MM.1S (cell line): ENCODE results near the gene SPDYE1.

ENCODE experiments used
- DNase-seq: peaks from one replicate; pipeline ENCODE4 v3.0.0-alpha.2; 2015
- H2AFZ ChIP-seq: fragments of 300-600 bp; sonication (generic); 2 replicates; pipeline ENCODE4 v1.6.0; 2016; ENCODE audit warnings: antibody characterized with exemption, low read length
- H3F3A ChIP-seq: fragments of 300-600 bp; sonication (generic); 2 replicates; pipeline ENCODE4 v1.6.1; 2016; ENCODE audit warnings: mild to moderate bottlenecking, antibody characterized with exemption, low read length, moderate library complexity, mixed read lengths; ENCODE audit not compliant: insufficient read depth
- H3K27ac ChIP-seq: fragments of 300-600 bp; sonication (generic); 2 replicates; pipeline ENCODE4 v1.5.1; 2016; ENCODE audit warnings: mild to moderate bottlenecking, low read length
- H3K27me3 ChIP-seq: fragments of 300-600 bp; sonication (generic); replicated peaks from 2 replicates; pipeline ENCODE4 v1.6.0; 2016; ENCODE audit warnings: low read length; ENCODE audit not compliant: insufficient read depth
- H3K36me3 ChIP-seq: fragments of 300-600 bp; sonication (generic); replicated peaks from 2 replicates; pipeline ENCODE4 v1.6.1; 2016; ENCODE audit warnings: mild to moderate bottlenecking, low read length, mixed read lengths; ENCODE audit not compliant: insufficient read depth
- H3K4me1 ChIP-seq: fragments of 300-600 bp; sonication (generic); 2 replicates; pipeline ENCODE4 v1.6.1; 2016; ENCODE audit warnings: low read length, mixed read lengths
- H3K4me2 ChIP-seq: fragments of 300-600 bp; sonication (generic); 2 replicates; pipeline ENCODE4 v1.6.0; 2016; ENCODE audit warnings: low read depth, low read length
- H3K4me3 ChIP-seq: fragments of 300-600 bp; sonication (generic); 2 replicates; pipeline ENCODE4 v1.5.1; 2016; ENCODE audit warnings: low read length, mixed read lengths
- H3K79me2 ChIP-seq: fragments of 300-600 bp; sonication (generic); 2 replicates; pipeline ENCODE4 v1.6.1; 2016; ENCODE audit warnings: mixed run types, low read length, mixed read lengths
- H3K9ac ChIP-seq: fragments of 300-600 bp; sonication (generic); 2 replicates; pipeline ENCODE4 v1.6.1; 2016; ENCODE audit warnings: low read length, mixed read lengths
- H3K9me2 ChIP-seq: fragments of 300-600 bp; sonication (generic); replicated peaks from 2 replicates; pipeline ENCODE4 v1.6.1; 2016; ENCODE audit warnings: mild to moderate bottlenecking, low read length, mixed read lengths; ENCODE audit not compliant: insufficient read depth
- H3K9me3 ChIP-seq: fragments of 300-600 bp; sonication (generic); replicated peaks from 2 replicates; pipeline ENCODE4 v1.6.1; 2016; ENCODE audit warnings: mild to moderate bottlenecking, low read length, mixed read lengths; ENCODE audit not compliant: insufficient read depth
- H4K20me1 ChIP-seq: fragments of 300-600 bp; sonication (generic); 2 replicates; pipeline ENCODE4 v1.6.1; 2016; ENCODE audit warnings: mild to moderate bottlenecking, low read length, moderate library complexity, mixed read lengths; ENCODE audit not compliant: insufficient read depth
- EZH2 ChIP-seq: fragments of 300-600 bp; sonication (generic); optimal IDR thresholded peaks from 2 replicates; pipeline ENCODE3; 2017; ENCODE audit warnings: low read depth, mild to moderate bottlenecking, antibody characterized with exemption, low read length, mixed read lengths
- EZH2phosphoT487 ChIP-seq: fragments of 300-600 bp; sonication (generic); IDR thresholded peaks from 2 replicates; pipeline ENCODE4 v1.6.1; 2018; ENCODE audit warnings: antibody characterized with exemption, low read length
- TF ChIP-seq, protein P1 (sequence below): fragments of 300-600 bp; sonication (generic); IDR thresholded peaks from 2 replicates; pipeline ENCODE4 v1.5.1; 2016; ENCODE audit warnings: antibody characterized with exemption, low read length, mixed read lengths

The SPDYE1 gene

GRCh38 chr7:44059219-44060090, 61.8 kb downstream of the SPDYE1 start:
- TF ChIP-seq EZH2 (no peak), EZH2phosphoT487 (no peak)
- TF ChIP-seq, protein P1, sequence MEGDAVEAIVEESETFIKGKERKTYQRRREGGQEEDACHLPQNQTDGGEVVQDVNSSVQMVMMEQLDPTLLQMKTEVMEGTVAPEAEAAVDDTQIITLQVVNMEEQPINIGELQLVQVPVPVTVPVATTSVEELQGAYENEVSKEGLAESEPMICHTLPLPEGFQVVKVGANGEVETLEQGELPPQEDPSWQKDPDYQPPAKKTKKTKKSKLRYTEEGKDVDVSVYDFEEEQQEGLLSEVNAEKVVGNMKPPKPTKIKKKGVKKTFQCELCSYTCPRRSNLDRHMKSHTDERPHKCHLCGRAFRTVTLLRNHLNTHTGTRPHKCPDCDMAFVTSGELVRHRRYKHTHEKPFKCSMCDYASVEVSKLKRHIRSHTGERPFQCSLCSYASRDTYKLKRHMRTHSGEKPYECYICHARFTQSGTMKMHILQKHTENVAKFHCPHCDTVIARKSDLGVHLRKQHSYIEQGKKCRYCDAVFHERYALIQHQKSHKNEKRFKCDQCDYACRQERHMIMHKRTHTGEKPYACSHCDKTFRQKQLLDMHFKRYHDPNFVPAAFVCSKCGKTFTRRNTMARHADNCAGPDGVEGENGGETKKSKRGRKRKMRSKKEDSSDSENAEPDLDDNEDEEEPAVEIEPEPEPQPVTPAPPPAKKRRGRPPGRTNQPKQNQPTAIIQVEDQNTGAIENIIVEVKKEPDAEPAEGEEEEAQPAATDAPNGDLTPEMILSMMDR = no peak
- Histone ChIP-seq H3K9me3 (no peaks in the 10 kb centered on the region), H3K4me2 (no peak overlapping the region), H4K20me1 (no peaks in the 10 kb centered on the region), H3K79me2 (peaks cover 18% of the 10 kb centered on the region), H3K4me1 (no peaks in the 10 kb centered on the region), H3K36me3 (no peaks in the 10 kb centered on the region; the same call in 1 of the 2 replicates), H3K27ac (no peak overlapping the region), H3K9me2 (no peaks in the 10 kb centered on the region), H3K9ac (no peak overlapping the region), H3F3A (no peaks in the 10 kb centered on the region), H3K4me3 (no peak overlapping the region), H3K27me3 (no peaks in the 10 kb centered on the region), H2AFZ (no peak overlapping the region)
- DNase-seq = no peak
